Lower leg skin (tissue), 3 donors: ENCODE results near the gene RUNX1.

ENCODE experiments used
- CTCF ChIP-seq, 3 donors: fragments of 450-650 bp; IDR thresholded peaks; one replicate each; pipeline ENCODE4 v1.5.1; 2016; ENCODE audit warnings: antibody characterized with exemption in 3 of 3, mild to moderate bottlenecking in 3 of 3, moderate library complexity in 2 of 3
- POLR2A ChIP-seq, 2 donors: fragments of 450-650 bp; IDR thresholded peaks; one replicate each; pipeline ENCODE4 v1.6.1; 2016 to 2017; ENCODE audit warnings: antibody characterized with exemption in 2 of 2, mild to moderate bottlenecking in 1 of 2, moderate library complexity in 1 of 2

DNA sequence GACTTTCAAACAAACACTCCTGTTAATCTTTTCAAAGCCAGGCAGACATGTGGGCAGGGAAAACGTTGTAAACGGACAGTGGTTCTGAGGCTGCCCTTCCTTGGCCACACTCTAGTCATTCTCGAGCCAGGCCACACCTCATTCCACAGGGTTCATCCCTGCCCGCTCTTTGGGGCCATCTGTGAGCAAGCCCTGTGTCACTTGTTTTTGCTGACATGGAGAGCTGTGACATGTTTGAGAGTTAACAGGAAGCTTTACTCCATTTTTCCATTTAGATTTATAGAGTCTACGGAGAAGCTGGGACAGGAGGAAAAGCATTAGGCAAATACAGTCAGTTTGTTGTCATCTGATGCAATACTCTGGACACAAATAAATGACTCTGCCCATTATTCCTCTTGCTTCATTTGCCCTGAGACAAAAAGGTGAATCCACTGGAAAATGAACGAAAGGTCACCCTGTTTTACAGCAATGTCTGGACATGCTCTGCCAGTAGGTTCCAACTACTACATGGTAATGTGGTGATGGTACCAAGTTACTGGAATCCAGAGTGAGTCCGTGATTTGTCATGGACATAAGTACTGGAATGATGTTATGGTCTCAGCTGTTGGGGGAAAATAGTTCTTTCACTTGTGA is 253.4 kb downstream of the RUNX1 start:
- TF ChIP-seq CTCF (IDR thresholded peaks at IDR 0.05) (no peak), POLR2A (IDR thresholded peaks at IDR 0.05) (no peak)
